GM13977 (cell line): ENCODE results near the gene B3GNT4.
"Not testable (repeated sequence)": the region's sequence is repeated elsewhere in the genome, so short reads cannot be mapped to it uniquely, and the experiment has no call there.

Experiments used
- DNase-seq: peaks from one replicate; pipeline ENCODE4 v3.0.0; 2012; ENCODE audit warnings: low spot score
- CTCF ChIP-seq: IDR thresholded peaks from 2 replicates; pipeline ENCODE4 v1.5.1; 2012; ENCODE audit warnings: mild to moderate bottlenecking, control low read depth; ENCODE audit not compliant: insufficient read depth; ENCODE audit errors: extremely low read depth, missing control alignments
- in situ Hi-C: fragments of 300-500 bp; cut with MboI; formaldehyde crosslinking; loops from one replicate; pipeline ENCODE4 v1.12.0; 2022; ENCODE audit warnings: low sequenced_read_pairs, low pct_unique_long_range_greater_than_20kb, mixed read lengths, inconsistent platforms; ENCODE audit not compliant: unreplicated experiment

Gene B3GNT4

GRCh38 chr12:122245553-122245952 is 42.0 kb downstream of the B3GNT4 start:
- no peak for DNase-seq
- in situ Hi-C loops, result no loop called here
- TF ChIP-seq CTCF, result no peak

DNA sequence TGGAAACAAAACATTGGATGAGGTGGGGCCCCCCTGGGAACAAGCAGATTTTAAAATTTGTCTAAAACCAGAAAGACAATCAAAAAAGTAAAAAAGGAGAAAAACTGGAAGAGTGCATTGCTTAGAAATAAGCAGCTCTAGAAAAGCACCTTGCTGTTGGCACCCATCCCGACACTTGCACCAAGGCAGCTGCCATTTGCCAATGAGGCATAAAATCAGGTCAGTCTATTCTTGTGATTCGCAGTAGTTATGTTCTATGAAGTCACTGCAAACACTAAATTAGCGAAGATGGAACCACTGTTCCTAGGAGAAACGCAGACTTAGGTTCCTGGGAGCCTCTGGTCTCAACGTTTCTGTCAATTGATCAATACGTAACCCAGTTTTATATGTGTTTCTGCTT is 46.5 kb downstream of the B3GNT4 start:
- in situ Hi-C loops, result no loop called here
- TF ChIP-seq CTCF, result no peak
- no peak for DNase-seq

GRCh38 chr12:122250536-122250935 is 47.0 kb downstream of the B3GNT4 start:
- no peak for DNase-seq
- TF ChIP-seq CTCF, result no peak
- in situ Hi-C loops, result no loop called here

GRCh38 chr12:122258462-122258861 is 55.0 kb downstream of the B3GNT4 start:
- DNase-seq, in situ Hi-C loops: not testable (repeated sequence)
